Measurements from ENCODE around the gene TXNDC8.
"Not testable (repeated sequence)": the region's sequence is repeated elsewhere in the genome, so short reads cannot be mapped to it uniquely, and the experiment has no call there.

Gene TXNDC8
- total RNA-seq, result 0 to 0.05 reads per million in 2 donors

- no peak for DNase-seq
These were observed at the start of gene TXNDC8 for GRCh38 chr9:110337727-110338126. TXNDC8 (minus strand) TSS chr9:110337863.

GRCh38 chr9:110383491-110383890 is 45.8 kb upstream of the TXNDC8 start:
- no peak for DNase-seq

- no peak for DNase-seq
These were observed 45.1 kb upstream of the TXNDC8 start for GRCh38 chr9:110382731-110383130.

- DNase-seq, result no peak
These were observed 33.8 kb upstream of the TXNDC8 start for GRCh38 chr9:110371411-110372007.

- DNase-seq, result no peak
These were observed 32.7 kb upstream of the TXNDC8 start for GRCh38 chr9:110370315-110370714.

GRCh38 chr9:110364451-110364850 is 26.8 kb upstream of the TXNDC8 start:
- DNase-seq, result no peak

GRCh38 chr9:110358992-110359391 is 21.3 kb upstream of the TXNDC8 start:
- not testable (repeated sequence) for DNase-seq

GRCh38 chr9:110357505-110357904 is 19.8 kb upstream of the TXNDC8 start:
- no peak for DNase-seq

GRCh38 chr9:110356639-110357395 is 19.2 kb upstream of the TXNDC8 start:
- no peak for DNase-seq

GRCh38 chr9:110355911-110356310 is 18.2 kb upstream of the TXNDC8 start:
- no peak for DNase-seq

GRCh38 chr9:110351009-110351467 is 13.4 kb upstream of the TXNDC8 start:
- DNase-seq, result no peak

GRCh38 chr9:110346325-110346724 is 8.7 kb upstream of the TXNDC8 start:
- no peak for DNase-seq

GRCh38 chr9:110344821-110345220 is 7.2 kb upstream of the TXNDC8 start:
- DNase-seq, result no peak

GRCh38 chr9:110343551-110343950 is 5.9 kb upstream of the TXNDC8 start:
- no peak for DNase-seq

- DNase-seq, result no peak
These were observed 2.6 kb upstream of the TXNDC8 start for GRCh38 chr9:110340306-110340705.

GRCh38 chr9:110338143-110338542 is 480 bp upstream of the TXNDC8 start:
- DNase-seq, result no peak

- DNase-seq, result no peak
These were observed 1.3 kb downstream of the TXNDC8 start for GRCh38 chr9:110336363-110336762.

- DNase-seq, result no peak
These were observed 2.8 kb downstream of the TXNDC8 start for GRCh38 chr9:110334871-110335270.

GRCh38 chr9:110334183-110334582 is 3.5 kb downstream of the TXNDC8 start:
- no peak for DNase-seq

- no peak for DNase-seq
These were observed 4.9 kb downstream of the TXNDC8 start for GRCh38 chr9:110332766-110333165.

- DNase-seq, result no peak
These were observed 7.1 kb downstream of the TXNDC8 start for GRCh38 chr9:110330484-110331105.

- DNase-seq, result no peak
These were observed 7.9 kb downstream of the TXNDC8 start for GRCh38 chr9:110329639-110330230.

- DNase-seq, result no peak
These were observed 8.9 kb downstream of the TXNDC8 start for GRCh38 chr9:110328763-110329162.

- DNase-seq, result no peak
These were observed 9.9 kb downstream of the TXNDC8 start for GRCh38 chr9:110327716-110328115.
